Colon (tissue), 2 donors: ENCODE results near the gene STK16.
"Not testable (repeated sequence)": the region's sequence is repeated elsewhere in the genome, so short reads cannot be mapped to it uniquely, and the experiment has no call there.

Experiments used
- FAIRE-seq: peaks from 2 replicates; lab custom pipeline; 2012; peaks lifted over from hg19 to GRCh38; lab: Jason Lieb, UNC
- donor health status: control.
- donor health status: control.

STK16 gene, protein sequence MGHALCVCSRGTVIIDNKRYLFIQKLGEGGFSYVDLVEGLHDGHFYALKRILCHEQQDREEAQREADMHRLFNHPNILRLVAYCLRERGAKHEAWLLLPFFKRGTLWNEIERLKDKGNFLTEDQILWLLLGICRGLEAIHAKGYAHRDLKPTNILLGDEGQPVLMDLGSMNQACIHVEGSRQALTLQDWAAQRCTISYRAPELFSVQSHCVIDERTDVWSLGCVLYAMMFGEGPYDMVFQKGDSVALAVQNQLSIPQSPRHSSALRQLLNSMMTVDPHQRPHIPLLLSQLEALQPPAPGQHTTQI

GRCh38 chr2:219245148-219245898, at the start of gene STK16, which contains the start of gene GLB1L:
Gene STK16, plus strand, starts transcription at chr2:219245479. Its CDS starts 521 bp downstream, at chr2:219246000.
Gene GLB1L, minus strand, starts transcription at chr2:219245444. Its CDS starts 1,871 bp downstream, at chr2:219243573.
- FAIRE-seq: no peak

DNA sequence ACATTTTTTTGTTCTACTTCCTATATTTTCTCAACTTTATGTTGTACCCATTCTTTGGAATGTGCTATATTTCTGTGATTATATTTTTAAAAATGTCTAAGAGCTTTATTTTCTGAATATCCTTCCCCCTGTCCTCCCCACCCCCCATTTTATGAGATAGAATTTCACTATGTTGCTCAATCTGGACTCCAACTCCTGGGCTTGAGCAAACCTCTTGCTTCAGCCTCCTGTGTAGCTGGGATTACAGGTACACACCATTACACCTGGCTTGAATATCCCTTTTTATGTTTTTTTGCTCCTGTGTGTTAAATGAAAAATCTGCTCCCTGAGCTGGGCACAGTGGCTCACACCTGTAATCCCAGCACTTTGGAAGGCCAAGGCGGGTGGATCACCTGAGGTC, 47.9 kb upstream of the STK16 start:
- FAIRE-seq: no peak

GRCh38 chr2:219198974-219199373, 46.3 kb upstream of the STK16 start:
- no peak for FAIRE-seq

DNA sequence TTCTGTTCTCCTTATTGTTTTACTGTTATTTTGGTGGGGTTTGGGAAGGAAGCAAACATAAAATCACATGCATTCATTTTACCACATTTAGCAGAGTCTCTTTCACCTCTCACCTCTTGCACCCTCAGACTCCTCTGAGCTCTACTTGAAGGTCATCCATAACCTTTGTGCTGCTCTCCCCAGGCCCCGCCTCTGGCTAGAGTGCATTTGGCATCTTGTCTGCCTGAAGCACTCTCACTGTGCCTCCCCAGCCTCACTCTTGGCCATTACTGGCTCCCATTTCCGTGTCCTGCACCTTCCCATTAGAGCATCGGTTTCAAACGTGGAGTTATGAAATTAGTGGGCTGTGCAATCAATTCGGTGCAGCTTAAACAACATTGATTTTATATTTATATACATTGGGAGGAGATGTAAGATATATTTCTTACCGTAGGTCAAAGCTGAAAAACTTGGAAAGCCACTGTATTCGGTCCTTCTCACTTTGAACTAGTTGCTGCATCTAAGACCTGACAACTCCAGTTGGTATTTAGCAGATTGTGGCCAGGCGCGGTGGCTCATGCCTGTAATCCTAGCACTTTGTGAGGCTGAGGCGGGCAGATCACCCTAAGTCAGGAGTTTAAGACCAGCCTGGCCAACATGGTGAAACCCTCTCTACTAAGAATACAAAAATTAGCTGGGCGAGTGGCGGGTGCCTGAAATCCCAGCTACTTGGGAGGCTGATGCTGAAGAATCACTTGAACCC, 45.6 kb upstream of the STK16 start:
- no peak for FAIRE-seq

DNA sequence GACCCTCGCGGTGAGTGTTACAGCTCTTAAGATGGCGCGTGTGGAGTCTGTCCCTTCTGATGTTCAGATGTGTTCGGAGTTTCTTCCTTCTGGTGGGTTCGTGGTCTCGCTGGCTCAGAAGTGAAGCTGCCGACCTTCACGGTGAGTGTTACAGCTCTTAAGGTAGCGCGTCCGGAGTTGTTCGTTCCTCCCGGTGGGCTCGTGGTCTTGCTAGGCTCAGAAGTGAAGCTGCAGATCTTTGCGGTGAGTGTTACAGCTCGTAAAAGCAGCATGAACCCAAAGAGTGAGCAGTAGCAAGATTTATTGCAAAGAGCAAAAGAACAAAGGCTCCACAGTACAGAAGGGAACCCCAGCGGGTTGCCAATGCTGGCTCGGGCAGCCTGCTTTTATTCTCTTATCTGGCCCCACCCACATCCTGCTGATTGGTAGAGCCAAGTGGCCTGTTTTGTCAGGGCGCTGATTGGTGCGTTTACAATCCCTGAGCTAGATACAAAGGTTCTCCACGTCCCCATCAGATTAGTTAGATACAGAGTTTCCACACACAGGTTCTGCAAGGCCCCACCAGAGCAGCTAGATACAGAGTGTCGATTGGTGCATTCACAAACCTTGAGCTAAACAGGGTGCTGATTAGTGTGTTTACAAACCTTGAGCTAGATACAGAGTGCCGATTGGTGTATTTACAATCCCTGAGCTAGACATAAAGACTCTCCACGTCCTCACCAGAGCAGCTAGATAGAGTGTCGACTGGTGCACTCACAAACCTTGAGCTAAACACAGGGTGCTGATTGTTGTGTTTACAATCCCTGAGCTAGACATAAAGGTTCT, 44.6 kb upstream of the STK16 start:
- not testable (repeated sequence) for FAIRE-seq

DNA sequence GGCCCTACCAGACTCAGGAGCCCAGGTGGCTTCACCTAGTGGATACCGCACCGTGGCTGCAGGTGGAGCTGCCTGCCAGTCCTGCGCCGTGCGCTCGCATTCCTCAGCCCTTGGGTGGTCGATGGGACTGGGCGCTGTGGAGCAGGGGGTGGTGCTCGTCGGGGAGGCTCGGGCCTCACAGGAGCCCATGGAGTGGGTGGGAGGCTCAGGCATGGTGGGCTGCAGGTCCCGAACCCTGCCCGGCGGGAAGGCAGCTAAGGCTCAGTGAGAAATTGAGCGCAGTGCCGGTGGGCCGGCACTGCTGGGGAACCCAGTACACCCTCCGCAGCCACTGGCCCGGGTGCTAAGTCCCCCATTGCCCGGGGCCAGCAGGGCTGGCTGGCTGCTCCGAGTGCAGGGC, 43.9 kb upstream of the STK16 start:
- not testable (repeated sequence) for FAIRE-seq

- FAIRE-seq: no peak
These were observed 40.7 kb upstream of the STK16 start for GRCh38 chr2:219204425-219205164.

DNA sequence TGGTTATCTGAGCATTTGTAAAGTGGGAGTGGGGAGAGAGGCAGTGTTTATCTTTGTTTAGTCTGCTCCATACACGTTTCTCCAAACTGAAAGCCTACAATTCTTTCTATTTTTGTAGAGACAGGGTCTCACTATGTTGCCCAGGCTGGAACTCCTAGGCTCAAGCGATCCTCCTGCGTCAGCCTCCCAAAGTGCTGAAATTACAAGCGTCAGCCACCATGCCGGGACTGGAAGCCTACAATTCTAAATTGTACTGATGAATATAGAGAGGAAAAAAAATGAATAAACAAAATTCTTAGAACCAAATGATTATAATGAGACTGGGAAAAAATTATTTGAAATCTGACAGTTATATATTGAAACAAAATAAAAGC, 40.1 kb upstream of the STK16 start:
- no peak for FAIRE-seq

DNA sequence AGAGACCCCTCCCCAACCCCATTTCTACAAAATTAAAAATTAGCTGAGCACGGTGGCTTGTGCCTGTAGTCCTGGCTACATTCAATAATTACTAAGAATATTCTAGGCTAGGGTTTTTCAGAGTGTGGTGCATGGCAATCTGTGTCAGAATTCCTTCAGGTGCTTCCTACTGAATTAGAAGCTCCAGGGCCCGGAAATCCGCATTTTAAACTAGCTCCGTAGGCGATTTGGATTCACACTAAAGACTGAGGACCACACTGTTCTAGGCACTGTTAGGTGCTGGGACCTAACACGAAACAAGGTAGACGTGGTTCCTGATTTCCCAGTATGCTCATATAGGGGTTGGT, 39.3 kb upstream of the STK16 start:
- FAIRE-seq: no peak

GRCh38 chr2:219206328-219207133, 38.7 kb upstream of the STK16 start, which contains the start of gene ZFAND2B:
Gene ZFAND2B, plus strand, starts transcription at chr2:219206782. Its CDS starts 206 bp downstream, at chr2:219206988.
- FAIRE-seq: no peak

DNA sequence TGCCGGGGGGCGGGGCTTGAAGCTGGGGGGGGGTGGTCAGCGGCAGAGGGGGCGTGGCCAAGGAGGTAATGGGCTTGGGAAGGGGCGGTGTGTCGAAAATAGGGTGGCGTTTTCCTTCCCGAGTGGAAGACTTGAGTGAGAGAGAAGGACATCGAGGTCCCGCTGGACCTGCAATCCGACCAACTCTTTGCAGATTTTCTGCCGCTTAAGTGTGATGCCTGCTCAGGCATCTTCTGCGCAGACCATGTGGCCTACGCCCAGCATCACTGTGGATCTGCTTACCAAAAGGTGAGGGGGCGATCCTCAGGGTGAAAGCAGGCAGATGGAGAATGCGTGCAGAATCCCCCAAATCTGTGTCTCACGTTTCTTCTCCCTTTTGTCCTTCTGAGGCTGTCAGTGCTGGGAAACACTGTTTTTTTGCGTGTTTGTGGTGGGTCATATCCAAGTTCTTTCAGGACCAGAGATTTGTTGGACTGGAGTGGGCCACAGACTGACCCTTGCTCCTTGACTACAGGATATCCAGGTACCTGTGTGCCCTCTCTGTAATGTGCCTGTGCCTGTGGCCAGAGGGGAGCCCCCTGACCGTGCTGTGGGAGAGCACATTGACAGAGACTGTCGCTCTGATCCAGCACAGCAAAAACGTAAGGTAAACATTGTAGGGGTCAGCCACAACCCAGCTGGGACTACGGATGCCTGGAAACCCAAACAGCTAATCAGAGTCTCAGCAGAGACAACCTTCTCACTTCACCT, 38.0 kb upstream of the STK16 start:
- no peak for FAIRE-seq

DNA sequence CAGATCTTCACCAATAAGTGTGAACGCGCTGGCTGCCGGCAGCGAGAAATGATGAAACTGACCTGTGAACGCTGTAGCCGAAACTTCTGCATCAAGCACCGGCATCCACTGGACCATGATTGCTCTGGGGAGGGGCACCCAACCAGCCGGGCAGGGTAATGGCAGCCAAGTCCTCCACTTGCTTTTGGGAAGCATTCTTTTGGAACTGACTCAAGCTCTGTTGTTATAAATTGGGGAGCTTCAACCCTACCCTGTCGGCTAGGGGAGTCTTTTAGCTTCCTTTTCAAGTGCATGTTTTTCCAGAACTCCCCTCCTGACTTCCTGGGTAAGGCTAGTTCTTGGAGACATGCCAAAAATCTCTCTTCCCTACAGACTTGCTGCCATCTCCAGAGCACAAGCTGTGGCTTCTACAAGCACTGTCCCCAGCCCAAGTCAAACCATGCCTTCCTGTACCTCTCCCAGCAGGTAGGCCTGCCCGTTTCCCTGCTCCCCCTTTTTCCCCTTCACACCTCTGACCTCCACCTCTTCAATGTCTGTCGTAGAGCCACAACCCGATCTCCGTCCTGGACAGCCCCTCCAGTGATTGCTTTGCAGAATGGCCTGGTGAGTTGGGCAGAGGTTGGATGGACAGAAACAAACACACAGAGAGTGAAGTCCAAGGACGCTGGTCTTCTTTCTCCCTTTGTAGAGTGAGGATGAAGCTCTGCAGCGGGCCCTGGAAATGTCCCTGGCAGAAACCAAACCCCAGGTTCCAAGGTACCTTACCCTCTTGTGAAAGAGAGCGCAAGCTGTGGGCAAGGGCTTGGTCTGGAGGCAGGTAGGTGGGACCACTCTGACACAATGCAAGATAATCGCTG, 37.2 kb upstream of the STK16 start:
- FAIRE-seq: no peak

- no peak for FAIRE-seq
These were observed 35.8 kb upstream of the STK16 start for GRCh38 chr2:219209236-219210195.

- no peak for FAIRE-seq
These were observed 34.9 kb upstream of the STK16 start for GRCh38 chr2:219210196-219210885.

DNA sequence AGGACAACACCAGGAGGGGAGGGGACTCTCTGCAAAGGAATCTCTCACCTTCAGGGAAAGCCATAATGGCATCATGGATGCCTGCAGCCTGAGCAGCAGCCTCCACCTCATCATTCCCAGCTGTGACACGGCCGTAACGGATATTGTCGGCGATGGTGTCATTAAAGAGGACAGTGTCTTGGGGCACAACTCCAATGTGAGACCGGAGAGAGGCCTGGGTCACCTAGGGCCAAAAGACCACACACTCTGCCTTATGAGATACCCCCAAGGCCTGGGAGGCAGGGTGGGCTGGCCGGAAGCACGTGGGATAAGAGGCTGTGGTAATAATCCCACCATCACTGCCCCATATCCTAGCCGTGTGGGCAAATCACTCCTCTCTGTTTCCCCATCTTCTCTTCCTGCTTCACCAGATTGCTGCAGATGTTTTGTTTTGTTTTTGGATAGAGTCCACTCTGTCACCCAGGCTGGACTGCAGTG, 34.4 kb upstream of the STK16 start:
- no peak for FAIRE-seq

GRCh38 chr2:219213026-219213415, 32.3 kb upstream of the STK16 start:
- no peak for FAIRE-seq
